DOHH2 (cell line): ENCODE results near the gene PRRC2A.

Experiments used
- H3F3A ChIP-seq: fragments of 200-600 bp; sonication (generic), shearing (Covaris generic); 2 replicates; pipeline ENCODE4 v1.6.0; 2016; ENCODE audit warnings: antibody characterized with exemption, mild to moderate bottlenecking; ENCODE audit not compliant: control insufficient read depth, insufficient read depth
- H3K27ac ChIP-seq: fragments of 200-600 bp; sonication (generic); 2 replicates; pipeline ENCODE4 v1.5.1; 2014; ENCODE audit warnings: low read depth, mild to moderate bottlenecking, low read length, moderate library complexity
- H3K27me3 ChIP-seq: fragments of 200-600 bp; sonication (generic); 2 replicates; pipeline ENCODE4 v1.6.1; 2014; ENCODE audit warnings: mild to moderate bottlenecking, low read length, mixed read lengths; ENCODE audit not compliant: control insufficient read depth
- H3K36me3 ChIP-seq: fragments of 200-600 bp; sonication (generic); 2 replicates; pipeline ENCODE4 v1.6.1; 2014; ENCODE audit warnings: mild to moderate bottlenecking, low read length, moderate library complexity, mixed read lengths; ENCODE audit not compliant: control insufficient read depth
- H3K4me1 ChIP-seq: fragments of 200-600 bp; sonication (generic); 2 replicates; pipeline ENCODE4 v1.6.1; 2014; ENCODE audit warnings: mild to moderate bottlenecking, low read length, mixed read lengths; ENCODE audit not compliant: control insufficient read depth
- H3K4me2 ChIP-seq: fragments of 200-600 bp; sonication (generic); 2 replicates; pipeline ENCODE4 v1.6.0; 2014; ENCODE audit warnings: mild to moderate bottlenecking, low read length, moderate library complexity
- H3K4me3 ChIP-seq: fragments of 200-600 bp; sonication (generic); 2 replicates; pipeline ENCODE4 v1.5.1; 2014; ENCODE audit warnings: mild to moderate bottlenecking, low read length, mixed read lengths
- H3K79me2 ChIP-seq: fragments of 200-600 bp; sonication (generic); 2 replicates; pipeline ENCODE4 v1.6.1; 2014; ENCODE audit warnings: mild to moderate bottlenecking, low read length, mixed read lengths; ENCODE audit not compliant: control insufficient read depth
- H3K9me2 ChIP-seq: fragments of 200-600 bp; sonication (generic); replicated peaks from 2 replicates; pipeline ENCODE4 v1.6.1; 2014; ENCODE audit warnings: mild to moderate bottlenecking, low read length, mixed read lengths; ENCODE audit not compliant: control insufficient read depth
- H3K9me3 ChIP-seq: fragments of 200-600 bp; sonication (generic); 2 replicates; pipeline ENCODE4 v1.6.1; 2014; ENCODE audit warnings: antibody characterized with exemption, low read length, mixed read lengths; ENCODE audit not compliant: control insufficient read depth, insufficient read depth
- H4K20me1 ChIP-seq: fragments of 200-600 bp; sonication (generic); 2 replicates; pipeline ENCODE4 v1.6.0; 2014; ENCODE audit warnings: low read depth, mild to moderate bottlenecking, antibody characterized with exemption, low read length, moderate library complexity; ENCODE audit not compliant: control insufficient read depth, insufficient read depth
- CTCF ChIP-seq: fragments of 200-600 bp; sonication (generic); IDR thresholded peaks from one replicate; pipeline ENCODE4 v1.5.1; 2014; ENCODE audit warnings: antibody characterized with exemption, mild to moderate bottlenecking, low read depth, low read length; ENCODE audit not compliant: poor library complexity, severe bottlenecking
- EZH2phosphoT487 ChIP-seq: fragments of 200-600 bp; sonication (generic); IDR thresholded peaks from 2 replicates; pipeline ENCODE4 v1.6.1; 2017; ENCODE audit warnings: borderline replicate concordance, mild to moderate bottlenecking, antibody characterized with exemption, low read length, moderate library complexity, mixed read lengths

PRRC2A gene

GRCh38 chr6:31620586-31621319, at the start of gene PRRC2A:
Gene PRRC2A, plus strand, starts transcription at chr6:31620715. Its CDS starts 2,075 bp downstream, at chr6:31622790.
- H3K4me1 ChIP-seq: peaks cover 35% of the 10 kb centered on the region
- peaks cover 59% of the 10 kb centered on the region for H3K79me2 ChIP-seq
- H3K36me3 ChIP-seq: peaks cover 51% of the 10 kb centered on the region
- H3K9me3 ChIP-seq: no peaks in the 10 kb centered on the region
- peaks cover 12% of the 10 kb centered on the region for H3F3A ChIP-seq
- H3K9me2 ChIP-seq: no peaks in the 10 kb centered on the region
- H3K27me3 ChIP-seq: no peaks in the 10 kb centered on the region
- H4K20me1 ChIP-seq: peaks cover 14% of the 10 kb centered on the region
- no peak for TF ChIP-seq EZH2phosphoT487
- no peak for TF ChIP-seq CTCF
- H3K4me3 ChIP-seq: peak within 1 kb of the TSS; percentile 93
- peak within 1 kb of the TSS; percentile 99 for H3K27ac ChIP-seq
- peak within 1 kb of the TSS; percentile 93 for H3K4me2 ChIP-seq

- Histone ChIP-seq H3K79me2 (no peaks in the 10 kb centered on the region), H3K4me2 (peak within 1 kb of the TSS; percentile 58), H3K4me1 (peaks cover 84% of the 10 kb centered on the region), H3K9me2 (no peaks in the 10 kb centered on the region), H3K4me3 (peak within 1 kb of the TSS; percentile 38), H3K36me3 (no peaks in the 10 kb centered on the region), H3K27me3 (peaks cover 83% of the 10 kb centered on the region), H3F3A (peaks cover 18% of the 10 kb centered on the region), H4K20me1 (no peaks in the 10 kb centered on the region), H3K9me3 (no peaks in the 10 kb centered on the region), H3K27ac (no peak within 1 kb of the TSS)
- TF ChIP-seq EZH2phosphoT487 (no peak), CTCF (no peak)
These were observed 48.2 kb upstream of the PRRC2A start, which contains the start of gene LTA for GRCh38 chr6:31572041-31572911. Gene LTA, plus strand, starts transcription at chr6:31572289. Its CDS starts 454 bp downstream, at chr6:31572743.

GRCh38 chr6:31573239-31574105, 47.0 kb upstream of the PRRC2A start:
- Histone ChIP-seq H3K9me3 (no peaks in the 10 kb centered on the region), H4K20me1 (no peaks in the 10 kb centered on the region), H3K4me3 (no peak overlapping the region), H3K4me1 (peaks cover 74% of the 10 kb centered on the region), H3K36me3 (no peaks in the 10 kb centered on the region), H3F3A (peaks cover 14% of the 10 kb centered on the region), H3K9me2 (no peaks in the 10 kb centered on the region), H3K27ac (no peak overlapping the region), H3K27me3 (peaks cover 76% of the 10 kb centered on the region), H3K79me2 (no peaks in the 10 kb centered on the region), H3K4me2 (no peak overlapping the region)
- TF ChIP-seq CTCF (no peak), EZH2phosphoT487 (no peak)
